Cortex of kidney (tissue), 1 donor: ENCODE results near the gene THADA.
"Not testable (repeated sequence)": the region's sequence is repeated elsewhere in the genome, so short reads cannot be mapped to it uniquely, and the experiment has no call there.

Source experiments
- DNase-seq: peaks from one replicate; lab custom pipeline; 2025; lab: John Stamatoyannopoulos, UW

The THADA gene

GRCh38 chr2:43594875-43595274 is 963 bp downstream of the THADA start:
- no peak for DNase-seq

GRCh38 chr2:43593254-43593653 is 2.6 kb downstream of the THADA start:
- DNase-seq = no peak

- DNase-seq = no peak
These were observed 3.4 kb downstream of the THADA start for GRCh38 chr2:43592443-43592842.

GRCh38 chr2:43585708-43586107 is 10.1 kb downstream of the THADA start:
- no peak for DNase-seq

- DNase-seq = no peak
These were observed 16.4 kb downstream of the THADA start for GRCh38 chr2:43579275-43579981.

GRCh38 chr2:43576981-43577892 is 18.6 kb downstream of the THADA start:
- no peak for DNase-seq

- no peak for DNase-seq
These were observed 23.6 kb downstream of the THADA start for GRCh38 chr2:43572244-43572643.

GRCh38 chr2:43569921-43570320 is 25.9 kb downstream of the THADA start:
- no peak for DNase-seq

- DNase-seq = no peak
These were observed 27.6 kb downstream of the THADA start for GRCh38 chr2:43568228-43568627.

- no peak for DNase-seq
These were observed 29.4 kb downstream of the THADA start for GRCh38 chr2:43566461-43566729.

- no peak for DNase-seq
These were observed 32.2 kb downstream of the THADA start for GRCh38 chr2:43563679-43564078.

GRCh38 chr2:43560231-43560547 is 35.6 kb downstream of the THADA start:
- DNase-seq = no peak

- no peak for DNase-seq
These were observed 36.2 kb downstream of the THADA start for GRCh38 chr2:43559391-43560230.

- no peak for DNase-seq
These were observed 38.6 kb downstream of the THADA start for GRCh38 chr2:43557196-43557595.

GRCh38 chr2:43556256-43556655 is 39.6 kb downstream of the THADA start:
- no peak for DNase-seq

- DNase-seq = no peak
These were observed 42.4 kb downstream of the THADA start for GRCh38 chr2:43553341-43553855.

GRCh38 chr2:43551990-43552389 is 43.8 kb downstream of the THADA start:
- no peak for DNase-seq

GRCh38 chr2:43548381-43548780 is 47.5 kb downstream of the THADA start:
- not testable (repeated sequence) for DNase-seq

GRCh38 chr2:43542285-43542933 is 53.4 kb downstream of the THADA start:
- no peak for DNase-seq

GRCh38 chr2:43541165-43541564 is 54.7 kb downstream of the THADA start:
- DNase-seq = no peak

- no peak for DNase-seq
These were observed 55.6 kb downstream of the THADA start for GRCh38 chr2:43540021-43540779.
